SK-N-SH treated with all-trans-retinoic acid at 6 μM for 48 hours (cell line): ENCODE results near the gene SLC41A3.

Experiments
- ATAC-seq: fragments of 200-7000 bp; cut with Tn5 transposase; 3 replicates; pipeline ENCODE4 v1.9.1; 2020; ENCODE audit warnings: mild to moderate bottlenecking, moderate library complexity
- ARNTL ChIP-seq: fragments of 450-650 bp; formaldehyde crosslinking; IDR thresholded peaks from 2 replicates; pipeline ENCODE4 v1.5.0; 2020; ENCODE audit warnings: low read depth, mild to moderate bottlenecking, moderate library complexity, borderline replicate concordance
- BACH2 ChIP-seq: fragments of 250-450 bp; sonication (Bioruptor Pico); IDR thresholded peaks from 2 replicates; pipeline ENCODE4 v1.9.0; 2021; ENCODE audit warnings: mild to moderate bottlenecking, borderline replicate concordance
- CSDC2 ChIP-seq: fragments of 250-450 bp; sonication (Bioruptor Pico); IDR thresholded peaks from 2 replicates; pipeline ENCODE4 v1.5.0; 2020; ENCODE audit warnings: mild to moderate bottlenecking, moderate library complexity
- ESRRG ChIP-seq: fragments of 250-450 bp; sonication (Bioruptor Pico); IDR thresholded peaks from 2 replicates; pipeline ENCODE4 v1.6.1; 2021; ENCODE audit warnings: mild to moderate bottlenecking
- GLIS3 ChIP-seq: fragments of 250-450 bp; sonication (Bioruptor Pico); IDR thresholded peaks from 2 replicates; pipeline ENCODE4 v1.5.0; 2020; ENCODE audit warnings: mild to moderate bottlenecking, moderate library complexity
- ISL1 ChIP-seq: fragments of 250-450 bp; sonication (Bioruptor Pico); IDR thresholded peaks from 2 replicates; pipeline ENCODE4 v2.1.2; 2022; ENCODE audit warnings: mild to moderate bottlenecking, moderate library complexity
- OSR1 ChIP-seq: fragments of 250-450 bp; sonication (Bioruptor Pico); IDR thresholded peaks from 2 replicates; pipeline ENCODE4 v1.8.0; 2022; ENCODE audit warnings: moderate library complexity, mild to moderate bottlenecking, inconsistent platforms
- PPARA ChIP-seq: fragments of 250-450 bp; sonication (Bioruptor Pico); IDR thresholded peaks from 2 replicates; pipeline ENCODE4 v1.5.0; 2020; ENCODE audit warnings: mild to moderate bottlenecking, borderline replicate concordance
- RARB ChIP-seq: fragments of 250-450 bp; sonication (Bioruptor Pico); IDR thresholded peaks from 2 replicates; pipeline ENCODE4 v1.8.0; 2021; ENCODE audit warnings: mild to moderate bottlenecking, moderate library complexity
- SNAI2 ChIP-seq: fragments of 250-450 bp; sonication (Bioruptor Pico); IDR thresholded peaks from 2 replicates; pipeline ENCODE4 v1.5.0; 2020; ENCODE audit warnings: mild to moderate bottlenecking, moderate library complexity
- TCF4 ChIP-seq: fragments of 250-450 bp; sonication (Bioruptor Pico); IDR thresholded peaks from 2 replicates; pipeline ENCODE4 v1.8.0; 2021; ENCODE audit warnings: mild to moderate bottlenecking, moderate library complexity, borderline replicate concordance
- TOX ChIP-seq: fragments of 250-450 bp; sonication (Bioruptor Pico); IDR thresholded peaks from 2 replicates; pipeline ENCODE4 v1.8.0; 2021; ENCODE audit warnings: mild to moderate bottlenecking, moderate library complexity, borderline replicate concordance
- ZC3H10 ChIP-seq: fragments of 250-450 bp; sonication (Bioruptor Pico); IDR thresholded peaks from 2 replicates; pipeline ENCODE4 v1.5.1; 2021; ENCODE audit warnings: mild to moderate bottlenecking, moderate library complexity
- ZFP30 ChIP-seq: fragments of 450-650 bp; formaldehyde crosslinking; IDR thresholded peaks from 2 replicates; pipeline ENCODE4 v1.5.0; 2022; ENCODE audit warnings: mild to moderate bottlenecking, moderate library complexity
- ZNF565 ChIP-seq: fragments of 450-650 bp; formaldehyde crosslinking; conservative IDR thresholded peaks from 2 replicates; pipeline ENCODE4 v1.5.0; 2020; ENCODE audit warnings: low read depth, mild to moderate bottlenecking, moderate library complexity
- ZNF70 ChIP-seq: fragments of 450-650 bp; formaldehyde crosslinking; IDR thresholded peaks from 2 replicates; pipeline ENCODE4 v1.5.0; 2020; ENCODE audit warnings: mild to moderate bottlenecking, moderate library complexity
- ZNF8 ChIP-seq: fragments of 450-650 bp; formaldehyde crosslinking; IDR thresholded peaks from 2 replicates; pipeline ENCODE4 v1.5.0; 2020; ENCODE audit warnings: mild to moderate bottlenecking, moderate library complexity
- TF ChIP-seq, protein P1 (sequence below): fragments of 250-450 bp; sonication (Bioruptor Pico); IDR thresholded peaks from 2 replicates; pipeline ENCODE4 v1.5.1; 2021; ENCODE audit warnings: mild to moderate bottlenecking, moderate library complexity
- TF ChIP-seq, protein P2 (sequence below): fragments of 250-450 bp; sonication (Bioruptor Pico); IDR thresholded peaks from 2 replicates; pipeline ENCODE4 v1.5.1; 2020; ENCODE audit warnings: low read depth, mild to moderate bottlenecking, moderate library complexity
- TF ChIP-seq, protein P3 (sequence below): fragments of 250-450 bp; sonication (Bioruptor Pico); IDR thresholded peaks from 2 replicates; pipeline ENCODE4 v1.8.0; 2020; ENCODE audit warnings: mild to moderate bottlenecking, moderate library complexity, borderline replicate concordance
- TF ChIP-seq, protein P4 (sequence below): fragments of 250-450 bp; sonication (Bioruptor Pico); IDR thresholded peaks from 2 replicates; pipeline ENCODE4 v1.8.0; 2021; ENCODE audit warnings: low read depth, mild to moderate bottlenecking, moderate library complexity, borderline replicate concordance
- TF ChIP-seq, protein P5 (sequence below): fragments of 250-450 bp; sonication (Bioruptor Pico); IDR thresholded peaks from 2 replicates; pipeline ENCODE4 v1.5.0; 2020; ENCODE audit warnings: mild to moderate bottlenecking, moderate library complexity

SLC41A3 gene

DNA sequence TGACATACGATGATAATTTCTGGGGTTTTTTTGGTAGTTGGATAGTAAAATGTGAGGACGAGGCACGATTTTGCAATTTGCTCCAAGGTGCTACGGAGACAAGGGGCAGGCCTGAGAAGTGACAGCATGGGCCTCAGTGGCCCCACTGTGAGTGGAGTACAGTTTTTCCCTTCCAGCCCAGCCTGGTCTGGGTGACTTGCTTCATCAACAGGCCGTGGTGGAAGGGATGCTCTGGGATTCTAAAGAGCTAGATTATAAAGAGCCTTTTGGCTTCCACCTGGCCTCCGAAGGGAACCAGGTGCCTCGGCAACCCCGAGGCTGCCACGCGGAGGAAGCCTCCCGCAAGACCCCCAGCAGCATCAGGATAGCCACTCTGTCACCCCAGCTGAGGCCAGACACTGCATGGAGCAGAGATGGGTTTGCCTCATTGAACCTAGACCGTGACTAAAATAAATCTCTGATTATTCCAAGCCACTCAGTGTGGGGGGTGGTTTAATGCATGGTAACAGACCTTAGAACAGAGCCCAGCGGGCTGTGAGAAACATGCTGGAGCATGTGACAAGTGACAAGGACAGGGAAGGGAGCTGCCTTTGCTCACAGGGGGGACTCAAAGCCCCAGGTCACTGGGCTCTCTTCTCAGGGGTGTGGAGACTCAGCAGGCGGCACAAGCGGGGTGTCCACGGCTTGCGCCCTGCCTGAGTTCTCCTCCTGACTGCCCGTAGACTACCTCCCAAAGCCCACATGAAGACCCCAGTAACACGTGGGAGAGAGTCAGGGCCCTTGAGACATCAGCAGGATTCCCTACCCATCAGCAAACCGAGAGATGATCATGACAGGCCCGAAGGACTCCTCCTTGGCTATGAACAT lies 22.6 kb upstream of the SLC41A3 start:
- no peak for TF ChIP-seq ZFP30 (CRISPR knock-in tag)
- TF ChIP-seq GLIS3 (CRISPR knock-in tag) = no peak
- TF ChIP-seq PPARA (CRISPR knock-in tag) = no peak
- TF ChIP-seq ZNF8 (CRISPR knock-in tag) = no peak
- TF ChIP-seq RARB (CRISPR knock-in tag) = no peak
- TF ChIP-seq ARNTL (CRISPR knock-in tag) = no peak
- TF ChIP-seq TCF4 (CRISPR knock-in tag) = no peak
- no peak for TF ChIP-seq SNAI2
- TF ChIP-seq, protein P1, sequence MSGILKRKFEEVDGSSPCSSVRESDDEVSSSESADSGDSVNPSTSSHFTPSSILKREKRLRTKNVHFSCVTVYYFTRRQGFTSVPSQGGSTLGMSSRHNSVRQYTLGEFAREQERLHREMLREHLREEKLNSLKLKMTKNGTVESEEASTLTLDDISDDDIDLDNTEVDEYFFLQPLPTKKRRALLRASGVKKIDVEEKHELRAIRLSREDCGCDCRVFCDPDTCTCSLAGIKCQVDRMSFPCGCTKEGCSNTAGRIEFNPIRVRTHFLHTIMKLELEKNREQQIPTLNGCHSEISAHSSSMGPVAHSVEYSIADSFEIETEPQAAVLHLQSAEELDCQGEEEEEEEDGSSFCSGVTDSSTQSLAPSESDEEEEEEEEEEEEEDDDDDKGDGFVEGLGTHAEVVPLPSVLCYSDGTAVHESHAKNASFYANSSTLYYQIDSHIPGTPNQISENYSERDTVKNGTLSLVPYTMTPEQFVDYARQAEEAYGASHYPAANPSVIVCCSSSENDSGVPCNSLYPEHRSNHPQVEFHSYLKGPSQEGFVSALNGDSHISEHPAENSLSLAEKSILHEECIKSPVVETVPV (CRISPR knock-in tag) = no peak
- TF ChIP-seq, protein P2, sequence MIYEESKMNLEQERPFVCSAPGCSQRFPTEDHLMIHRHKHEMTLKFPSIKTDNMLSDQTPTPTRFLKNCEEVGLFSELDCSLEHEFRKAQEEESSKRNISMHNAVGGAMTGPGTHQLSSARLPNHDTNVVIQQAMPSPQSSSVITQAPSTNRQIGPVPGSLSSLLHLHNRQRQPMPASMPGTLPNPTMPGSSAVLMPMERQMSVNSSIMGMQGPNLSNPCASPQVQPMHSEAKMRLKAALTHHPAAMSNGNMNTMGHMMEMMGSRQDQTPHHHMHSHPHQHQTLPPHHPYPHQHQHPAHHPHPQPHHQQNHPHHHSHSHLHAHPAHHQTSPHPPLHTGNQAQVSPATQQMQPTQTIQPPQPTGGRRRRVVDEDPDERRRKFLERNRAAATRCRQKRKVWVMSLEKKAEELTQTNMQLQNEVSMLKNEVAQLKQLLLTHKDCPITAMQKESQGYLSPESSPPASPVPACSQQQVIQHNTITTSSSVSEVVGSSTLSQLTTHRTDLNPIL (CRISPR knock-in tag) = no peak
- no peak for TF ChIP-seq ZNF70
- TF ChIP-seq, protein P3, sequence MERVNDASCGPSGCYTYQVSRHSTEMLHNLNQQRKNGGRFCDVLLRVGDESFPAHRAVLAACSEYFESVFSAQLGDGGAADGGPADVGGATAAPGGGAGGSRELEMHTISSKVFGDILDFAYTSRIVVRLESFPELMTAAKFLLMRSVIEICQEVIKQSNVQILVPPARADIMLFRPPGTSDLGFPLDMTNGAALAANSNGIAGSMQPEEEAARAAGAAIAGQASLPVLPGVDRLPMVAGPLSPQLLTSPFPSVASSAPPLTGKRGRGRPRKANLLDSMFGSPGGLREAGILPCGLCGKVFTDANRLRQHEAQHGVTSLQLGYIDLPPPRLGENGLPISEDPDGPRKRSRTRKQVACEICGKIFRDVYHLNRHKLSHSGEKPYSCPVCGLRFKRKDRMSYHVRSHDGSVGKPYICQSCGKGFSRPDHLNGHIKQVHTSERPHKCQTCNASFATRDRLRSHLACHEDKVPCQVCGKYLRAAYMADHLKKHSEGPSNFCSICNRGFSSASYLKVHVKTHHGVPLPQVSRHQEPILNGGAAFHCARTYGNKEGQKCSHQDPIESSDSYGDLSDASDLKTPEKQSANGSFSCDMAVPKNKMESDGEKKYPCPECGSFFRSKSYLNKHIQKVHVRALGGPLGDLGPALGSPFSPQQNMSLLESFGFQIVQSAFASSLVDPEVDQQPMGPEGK (CRISPR knock-in tag) = no peak
- TF ChIP-seq BACH2 (CRISPR knock-in tag) = no peak
- TF ChIP-seq ISL1 = no peak
- no peak for TF ChIP-seq CSDC2
- TF ChIP-seq, protein P4, sequence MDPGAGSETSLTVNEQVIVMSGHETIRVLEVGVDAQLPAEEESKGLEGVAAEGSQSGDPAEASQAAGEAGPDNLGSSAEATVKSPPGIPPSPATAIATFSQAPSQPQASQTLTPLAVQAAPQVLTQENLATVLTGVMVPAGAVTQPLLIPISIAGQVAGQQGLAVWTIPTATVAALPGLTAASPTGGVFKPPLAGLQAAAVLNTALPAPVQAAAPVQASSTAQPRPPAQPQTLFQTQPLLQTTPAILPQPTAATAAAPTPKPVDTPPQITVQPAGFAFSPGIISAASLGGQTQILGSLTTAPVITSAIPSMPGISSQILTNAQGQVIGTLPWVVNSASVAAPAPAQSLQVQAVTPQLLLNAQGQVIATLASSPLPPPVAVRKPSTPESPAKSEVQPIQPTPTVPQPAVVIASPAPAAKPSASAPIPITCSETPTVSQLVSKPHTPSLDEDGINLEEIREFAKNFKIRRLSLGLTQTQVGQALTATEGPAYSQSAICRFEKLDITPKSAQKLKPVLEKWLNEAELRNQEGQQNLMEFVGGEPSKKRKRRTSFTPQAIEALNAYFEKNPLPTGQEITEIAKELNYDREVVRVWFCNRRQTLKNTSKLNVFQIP (CRISPR knock-in tag) = no peak
- no peak for TF ChIP-seq TOX
- no peak for ATAC-seq

DNA sequence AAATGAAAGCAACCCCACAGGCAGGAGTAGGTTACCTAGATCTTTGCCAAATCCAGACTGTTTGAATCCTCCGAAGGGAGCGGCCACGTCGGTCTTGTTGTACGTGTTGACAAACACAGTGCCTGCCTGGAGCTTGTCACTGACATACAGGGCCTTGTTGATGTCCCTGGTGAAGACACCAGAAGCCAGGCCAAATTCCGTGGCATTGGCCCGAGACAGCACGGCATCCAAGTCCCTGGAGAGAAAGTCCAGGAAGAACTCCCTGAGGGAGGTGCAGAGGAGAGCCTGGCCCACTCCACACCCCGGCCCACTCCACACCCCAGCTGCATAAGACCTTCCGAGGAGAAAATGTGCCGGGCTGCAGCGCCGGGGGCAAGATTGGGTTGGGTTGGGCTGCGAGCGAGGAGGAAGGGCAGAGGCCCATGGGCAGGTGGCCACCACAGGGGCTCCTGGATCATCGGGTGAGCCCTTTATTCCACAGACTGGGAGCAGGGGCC lies 21.8 kb upstream of the SLC41A3 start:
- no peak for TF ChIP-seq ZFP30 (CRISPR knock-in tag)
- TF ChIP-seq, protein P4 (CRISPR knock-in tag) = no peak
- TF ChIP-seq CSDC2 = no peak
- TF ChIP-seq ZC3H10 (CRISPR knock-in tag) = no peak
- no peak for TF ChIP-seq ISL1
- no peak for TF ChIP-seq OSR1 (CRISPR knock-in tag)
- TF ChIP-seq ZNF565 = no peak
- no peak for TF ChIP-seq ESRRG (CRISPR knock-in tag)
- TF ChIP-seq, protein P5, sequence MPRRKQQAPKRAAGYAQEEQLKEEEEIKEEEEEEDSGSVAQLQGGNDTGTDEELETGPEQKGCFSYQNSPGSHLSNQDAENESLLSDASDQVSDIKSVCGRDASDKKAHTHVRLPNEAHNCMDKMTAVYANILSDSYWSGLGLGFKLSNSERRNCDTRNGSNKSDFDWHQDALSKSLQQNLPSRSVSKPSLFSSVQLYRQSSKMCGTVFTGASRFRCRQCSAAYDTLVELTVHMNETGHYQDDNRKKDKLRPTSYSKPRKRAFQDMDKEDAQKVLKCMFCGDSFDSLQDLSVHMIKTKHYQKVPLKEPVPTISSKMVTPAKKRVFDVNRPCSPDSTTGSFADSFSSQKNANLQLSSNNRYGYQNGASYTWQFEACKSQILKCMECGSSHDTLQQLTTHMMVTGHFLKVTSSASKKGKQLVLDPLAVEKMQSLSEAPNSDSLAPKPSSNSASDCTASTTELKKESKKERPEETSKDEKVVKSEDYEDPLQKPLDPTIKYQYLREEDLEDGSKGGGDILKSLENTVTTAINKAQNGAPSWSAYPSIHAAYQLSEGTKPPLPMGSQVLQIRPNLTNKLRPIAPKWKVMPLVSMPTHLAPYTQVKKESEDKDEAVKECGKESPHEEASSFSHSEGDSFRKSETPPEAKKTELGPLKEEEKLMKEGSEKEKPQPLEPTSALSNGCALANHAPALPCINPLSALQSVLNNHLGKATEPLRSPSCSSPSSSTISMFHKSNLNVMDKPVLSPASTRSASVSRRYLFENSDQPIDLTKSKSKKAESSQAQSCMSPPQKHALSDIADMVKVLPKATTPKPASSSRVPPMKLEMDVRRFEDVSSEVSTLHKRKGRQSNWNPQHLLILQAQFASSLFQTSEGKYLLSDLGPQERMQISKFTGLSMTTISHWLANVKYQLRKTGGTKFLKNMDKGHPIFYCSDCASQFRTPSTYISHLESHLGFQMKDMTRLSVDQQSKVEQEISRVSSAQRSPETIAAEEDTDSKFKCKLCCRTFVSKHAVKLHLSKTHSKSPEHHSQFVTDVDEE (CRISPR knock-in tag) = no peak
- TF ChIP-seq SNAI2 = no peak
- no peak for TF ChIP-seq GLIS3 (CRISPR knock-in tag)
- TF ChIP-seq, protein P1 (CRISPR knock-in tag) = no peak
- no peak for TF ChIP-seq ZNF8 (CRISPR knock-in tag)
- no peak for TF ChIP-seq ZNF70
- no peak for TF ChIP-seq RARB (CRISPR knock-in tag)
- TF ChIP-seq, all 23 proteins: peak for 0
- ATAC-seq = no peak
